Sigmoid colon (tissue), 4 donors: ENCODE measurements around the gene KCNH4.

Experiments used
- EP300 ChIP-seq, 4 donors: sonication (generic); formaldehyde crosslinking; IDR thresholded peaks; one replicate each; pipeline ENCODE4 v1.6.1; 2017; ENCODE audit warnings: antibody characterized with exemption in 4 of 4
- POLR2A ChIP-seq, 2 donors: fragments of 450-650 bp; IDR thresholded peaks; one replicate each; pipeline ENCODE4 v1.6.1; 2016; ENCODE audit warnings: antibody characterized with exemption in 2 of 2, mild to moderate bottlenecking in 2 of 2, moderate library complexity in 2 of 2
- POLR2AphosphoS5 ChIP-seq, 4 donors: sonication (generic); formaldehyde crosslinking; IDR thresholded peaks; one replicate each; pipeline ENCODE4 v1.6.1; 2017; ENCODE audit warnings: antibody characterized with exemption in 4 of 4
- TF ChIP-seq, protein P1 (sequence below), 4 experiments: fragments of 450-650 bp in 3 of 4; fragments of 200-600 bp in 1 of 4; IDR thresholded peaks; one replicate each; pipeline ENCODE4 v1.5.1; 2016 to 2019; ENCODE audit warnings: antibody characterized with exemption in 4 of 4, mild to moderate bottlenecking in 3 of 4, moderate library complexity in 2 of 4

DNA sequence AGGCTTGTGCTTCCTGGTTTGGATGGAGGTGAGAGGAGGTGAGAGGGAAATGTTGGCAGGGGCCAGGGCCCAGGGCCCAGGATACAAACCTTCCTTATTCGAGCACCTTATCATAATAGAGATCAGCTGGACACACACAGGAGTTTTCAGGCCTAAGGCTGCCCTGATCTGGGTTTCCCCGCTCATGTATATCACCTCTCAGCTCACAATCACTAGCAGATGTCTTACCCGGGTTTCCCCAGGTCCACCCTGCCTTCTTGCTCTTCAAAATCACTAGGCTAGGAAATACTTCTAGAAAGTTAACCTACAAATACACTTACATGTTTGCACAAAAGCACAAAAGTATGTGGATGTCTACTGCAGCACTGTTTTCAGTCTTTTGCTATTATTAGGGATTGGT lies 54.1 kb downstream of the KCNH4 start:
- TF ChIP-seq, protein P1, sequence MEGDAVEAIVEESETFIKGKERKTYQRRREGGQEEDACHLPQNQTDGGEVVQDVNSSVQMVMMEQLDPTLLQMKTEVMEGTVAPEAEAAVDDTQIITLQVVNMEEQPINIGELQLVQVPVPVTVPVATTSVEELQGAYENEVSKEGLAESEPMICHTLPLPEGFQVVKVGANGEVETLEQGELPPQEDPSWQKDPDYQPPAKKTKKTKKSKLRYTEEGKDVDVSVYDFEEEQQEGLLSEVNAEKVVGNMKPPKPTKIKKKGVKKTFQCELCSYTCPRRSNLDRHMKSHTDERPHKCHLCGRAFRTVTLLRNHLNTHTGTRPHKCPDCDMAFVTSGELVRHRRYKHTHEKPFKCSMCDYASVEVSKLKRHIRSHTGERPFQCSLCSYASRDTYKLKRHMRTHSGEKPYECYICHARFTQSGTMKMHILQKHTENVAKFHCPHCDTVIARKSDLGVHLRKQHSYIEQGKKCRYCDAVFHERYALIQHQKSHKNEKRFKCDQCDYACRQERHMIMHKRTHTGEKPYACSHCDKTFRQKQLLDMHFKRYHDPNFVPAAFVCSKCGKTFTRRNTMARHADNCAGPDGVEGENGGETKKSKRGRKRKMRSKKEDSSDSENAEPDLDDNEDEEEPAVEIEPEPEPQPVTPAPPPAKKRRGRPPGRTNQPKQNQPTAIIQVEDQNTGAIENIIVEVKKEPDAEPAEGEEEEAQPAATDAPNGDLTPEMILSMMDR (IDR thresholded peaks at IDR 0.05): no peak
- no peak for TF ChIP-seq POLR2A (IDR thresholded peaks at IDR 0.05)
- no peak for TF ChIP-seq EP300 (IDR thresholded peaks at IDR 0.05)
- no peak for TF ChIP-seq POLR2AphosphoS5 (IDR thresholded peaks at IDR 0.05)
